Aorta (tissue), 5 donors: Measurements from ENCODE around the gene LAMTOR4. TPM values are rescaled to one million over a fixed set of nuclear protein-coding genes. Genes with fewer than 3 reads are reported as not detected.

Source experiments
- ATAC-seq: fragments of 200-7000 bp; cut with Tn5 transposase; one replicate; pipeline ENCODE4 v1.9.1; 2022; ENCODE audit warnings: moderate library complexity; ENCODE audit not compliant: low FRiP score
- DNase-seq, 2 donors: peaks; one replicate each; pipeline ENCODE4 v3.0.0-alpha.2; 2020
- H3K27ac ChIP-seq, 2 donors: one replicate each; pipeline ENCODE4 v1.5.1; 2013; ENCODE audit warnings: low read length in 2 of 2, mild to moderate bottlenecking in 2 of 2, moderate library complexity in 2 of 2, control low read depth in 1 of 2, inconsistent platforms in 1 of 2, low read depth in 1 of 2
- H3K27me3 ChIP-seq, 2 donors: one replicate each; pipeline ENCODE4 v1.6.1; 2013; ENCODE audit warnings: control low read depth in 1 of 2, low read length in 1 of 2, mild to moderate bottlenecking in 1 of 2, moderate library complexity in 1 of 2; ENCODE audit not compliant: insufficient read depth in 2 of 2, control insufficient read depth in 1 of 2
- H3K36me3 ChIP-seq, 2 donors: one replicate each; pipeline ENCODE4 v1.6.1; 2013; ENCODE audit warnings: control low read depth in 1 of 2, low read length in 1 of 2, mild to moderate bottlenecking in 1 of 2; ENCODE audit not compliant: insufficient read depth in 2 of 2, control insufficient read depth in 1 of 2
- H3K4me1 ChIP-seq, 2 donors: one replicate each; pipeline ENCODE4 v1.6.1; 2013; ENCODE audit warnings: low read length in 2 of 2, control low read depth in 1 of 2, mild to moderate bottlenecking in 1 of 2, moderate library complexity in 1 of 2; ENCODE audit not compliant: insufficient read depth in 2 of 2, control insufficient read depth in 1 of 2
- H3K4me3 ChIP-seq, 2 donors: one replicate each; pipeline ENCODE4 v1.5.1; 2013; ENCODE audit warnings: low read length in 2 of 2, control low read depth in 1 of 2, mild to moderate bottlenecking in 1 of 2
- H3K9me3 ChIP-seq: one replicate; pipeline ENCODE4 v1.6.1; 2013; ENCODE audit warnings: mild to moderate bottlenecking, low read length; ENCODE audit not compliant: control insufficient read depth
- WGBS, 2 donors: extraction: QIAGEN DNeasy Blood & Tissue Kit; methylation state at CpG; one replicate each; pipeline ENCODE4 v1.1.7; 2013; 5-methylcytosine and 5-hydroxymethylcytosine counted together
- intact Hi-C, 2 donors: fragments of 100-400 bp; cut with DNase I; formaldehyde crosslinking; loops; one replicate each; pipeline versions ENCODE4 v1.14.2 to v1.15.0; 2022
- polyA plus RNA-seq, 2 donors: library from polyadenylated mRNA; stranded (reverse); fragments of 200-250 nt; gene quantifications; one replicate each; pipeline ENCODE4 v1.2.3, GENCODE V29; 2013
- total RNA-seq, 2 donors: library from RNA; stranded (reverse); fragmentation: NEBNext Ultra II Directional; extraction: Animal tissue kit (Norgen Biotek cat#: 25700); gene quantifications; one replicate each; pipeline ENCODE4 v1.2.1, GENCODE V29; 2021
- donor health status: healthy with polysubstance abuse.
- donor health status: Bipolar disorder and iron deficiency.
- donor health status: DM: no; HTN: no; CAD: no.
- donor health status: DM: no; HTN: no; CAD: no.
- donor health status: DM: yes; HTN: yes; CAD: no.

Gene LAMTOR4
- total and polyA plus RNA-seq, 4 donors = 80.2 to 310 (median 185) TPM

DNA sequence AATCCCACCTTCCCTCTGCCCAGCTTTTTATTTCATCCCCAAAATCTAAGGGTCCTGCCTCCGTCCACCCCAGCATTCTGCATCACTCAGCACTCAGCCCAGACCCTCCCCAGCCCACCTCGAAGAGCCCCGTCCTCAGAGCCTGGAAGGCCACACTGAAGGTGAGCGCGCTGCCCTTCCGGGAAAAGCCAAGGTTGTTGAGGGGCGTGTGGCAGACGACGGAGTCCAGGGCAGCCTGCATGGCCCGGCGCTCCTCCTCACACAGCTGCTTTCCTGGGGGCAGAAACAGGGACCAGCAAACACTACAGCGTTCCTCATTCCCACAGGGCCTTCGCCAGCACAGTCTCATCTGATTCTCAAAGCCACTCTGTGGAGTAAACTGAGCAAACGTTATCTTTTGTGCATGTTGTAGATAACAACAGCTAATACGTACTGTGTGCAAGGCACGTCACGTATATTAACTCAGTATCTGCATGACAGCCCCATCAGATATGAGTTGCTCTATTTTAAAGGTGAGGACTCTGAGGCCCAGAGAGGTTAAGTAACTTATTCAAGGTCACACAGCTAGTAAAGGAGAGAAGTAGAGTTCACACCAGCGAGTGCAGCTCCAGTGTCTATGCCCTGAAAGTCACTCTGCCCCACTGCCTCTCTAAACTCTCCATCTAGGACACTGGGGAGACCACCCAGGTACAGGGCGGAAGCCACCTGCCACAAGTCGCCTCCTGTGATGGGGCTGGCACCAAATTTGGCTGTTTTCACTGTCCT, 7.0 kb downstream of the LAMTOR4 start:
- Histone ChIP-seq H3K27ac (no peak overlapping the region), H3K9me3 (no peaks in the 10 kb centered on the region), H3K36me3 (no peaks in the 10 kb centered on the region), H3K4me3 (no peak overlapping the region), H3K4me1 (no peaks in the 10 kb centered on the region), H3K27me3 (no peaks in the 10 kb centered on the region)
- DNase-seq = no peak
- ATAC-seq = no peak
- WGBS, 2 donors = 81 to 82% methylated on average over 20 of the region's 20 CpGs
- intact Hi-C loops = no loop called here

DNA sequence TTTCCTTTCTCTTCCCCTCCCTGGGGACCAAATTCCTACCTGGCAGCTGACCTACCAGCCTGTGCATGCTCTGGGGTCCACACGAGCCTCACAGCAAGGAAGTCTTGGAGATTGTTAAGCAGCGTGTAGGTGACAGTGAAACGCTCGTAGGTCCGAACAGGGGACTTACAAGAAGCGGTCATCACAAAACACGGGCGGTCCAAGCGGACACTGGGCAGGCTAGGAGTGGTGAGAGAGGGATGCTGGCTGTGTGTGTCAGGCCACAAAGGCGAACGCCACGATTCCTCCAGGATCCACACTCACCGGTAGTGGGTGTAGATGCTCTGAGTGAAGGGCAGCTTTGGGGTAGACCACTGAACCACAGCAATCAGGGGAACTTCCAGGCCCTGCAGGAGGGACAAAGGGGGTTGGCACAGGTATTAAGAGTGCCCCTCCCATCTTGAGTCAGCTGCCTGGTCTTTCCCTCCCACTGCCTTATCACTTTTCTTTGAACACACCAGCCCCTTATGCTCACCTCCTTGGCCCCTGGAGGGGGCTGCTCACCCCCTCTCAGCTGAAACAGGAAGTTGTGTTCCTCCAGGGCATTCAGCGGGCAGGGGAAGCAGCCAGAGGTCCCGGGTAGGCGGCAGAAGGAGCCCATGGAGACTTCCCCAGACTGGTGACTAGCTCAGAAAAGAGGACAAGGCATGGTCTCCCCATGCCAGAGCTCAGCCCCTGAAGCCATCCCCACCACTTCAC, 7.8 kb downstream of the LAMTOR4 start:
- no peaks in the 10 kb centered on the region for H3K27me3 ChIP-seq
- H3K4me1 ChIP-seq = no peaks in the 10 kb centered on the region
- H3K36me3 ChIP-seq = no peaks in the 10 kb centered on the region
- intact Hi-C loops = no loop called here
- no peak for ATAC-seq
- no peaks in the 10 kb centered on the region for H3K9me3 ChIP-seq
- H3K27ac ChIP-seq = no peak overlapping the region
- 77 to 79% methylated on average over 15 to 16 of the region's 16 CpGs for WGBS, 2 donors
- DNase-seq = no peak
- H3K4me3 ChIP-seq = no peak overlapping the region

- Histone ChIP-seq H3K4me1 (no peaks in the 10 kb centered on the region), H3K4me3 (no peak overlapping the region), H3K36me3 (no peaks in the 10 kb centered on the region), H3K9me3 (no peaks in the 10 kb centered on the region), H3K27ac (no peak overlapping the region), H3K27me3 (no peaks in the 10 kb centered on the region)
- intact Hi-C loops = no loop called here
- DNase-seq (no peak), ATAC-seq (no peak)
- WGBS, 2 donors = 67 to 74% methylated on average over 5 of the region's 5 CpGs
Measured at GRCh38 chr7:100157069-100157333, 8.3 kb downstream of the LAMTOR4 start.

DNA sequence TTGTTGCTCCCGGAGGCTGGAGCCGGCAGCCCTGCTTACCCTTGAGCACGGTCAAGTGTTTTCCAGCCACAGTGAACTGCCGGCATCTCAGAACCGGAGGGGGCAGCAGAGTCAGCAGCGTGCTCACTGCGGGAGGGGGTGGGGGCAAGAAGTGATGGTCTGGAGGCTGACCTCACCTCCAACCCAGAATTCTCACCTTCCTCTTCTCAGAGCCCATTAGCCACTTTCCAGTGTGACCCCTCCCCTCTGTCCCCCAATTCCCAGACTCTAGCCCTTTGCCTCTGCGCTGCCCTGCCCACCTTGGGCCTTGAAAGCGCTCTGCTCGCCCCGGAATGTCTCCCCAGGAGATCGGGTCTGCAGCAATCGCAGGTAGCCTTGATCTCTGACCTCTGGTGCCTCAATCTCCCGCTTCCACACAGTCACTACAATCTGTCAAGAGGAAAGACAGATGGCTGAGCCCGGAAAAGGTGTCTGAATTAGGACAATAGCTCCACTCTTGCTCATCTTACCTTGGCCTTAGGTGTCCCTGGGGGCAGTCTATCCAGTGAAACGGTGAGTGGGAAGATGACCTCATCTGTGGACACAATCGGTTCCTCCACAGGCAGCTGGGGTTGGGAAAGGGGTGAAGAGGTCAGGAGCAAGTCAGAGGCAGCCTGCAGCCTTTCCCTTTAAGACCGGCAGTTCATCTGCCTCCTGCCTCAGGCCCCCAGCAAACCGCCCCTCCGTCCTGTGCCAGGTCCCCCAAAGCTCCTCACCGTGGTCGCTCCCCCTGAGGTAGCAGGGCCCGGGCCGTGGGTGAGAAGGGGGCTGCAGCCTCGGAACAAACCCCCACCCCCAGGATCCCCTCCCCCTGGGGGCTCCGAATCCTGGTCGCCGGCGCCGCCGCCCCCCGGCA, 8.9 kb downstream of the LAMTOR4 start:
- Histone ChIP-seq H3K27me3 (no peaks in the 10 kb centered on the region), H3K4me3 (peak overlapping the region; percentile 80 to 84), H3K27ac (peak overlapping the region in 1 of 2 donors; percentile 36), H3K36me3 (no peaks in the 10 kb centered on the region), H3K4me1 (no peaks in the 10 kb centered on the region), H3K9me3 (no peaks in the 10 kb centered on the region)
- no peak for DNase-seq
- WGBS, 2 donors = 18 to 19% methylated on average over 30 to 32 of the region's 32 CpGs
- no peak for ATAC-seq
- intact Hi-C loops = no loop called here

GRCh38 chr7:100158229-100159098, 9.7 kb downstream of the LAMTOR4 start, which contains the start of gene TRAPPC14:
TSS of gene TRAPPC14 (minus strand) at chr7:100158723. CDS start at chr7:100158499, 224 bp downstream.
- DNase-seq (peak; percentile 96 to 99), ATAC-seq (peak; percentile 93)
- no peaks in the 10 kb centered on the region for H3K4me1 ChIP-seq
- peak within 1 kb of the TSS; percentile 80 to 84 for H3K4me3 ChIP-seq
- no peaks in the 10 kb centered on the region for H3K27me3 ChIP-seq
- WGBS, 2 donors = 1 to 2% methylated on average over 65 to 87 of the region's 87 CpGs
- H3K9me3 ChIP-seq = no peaks in the 10 kb centered on the region
- intact Hi-C loops = no loop called here
- H3K36me3 ChIP-seq = no peaks in the 10 kb centered on the region
- peak within 1 kb of the TSS in 1 of 2 donors; percentile 60 for H3K27ac ChIP-seq

DNA sequence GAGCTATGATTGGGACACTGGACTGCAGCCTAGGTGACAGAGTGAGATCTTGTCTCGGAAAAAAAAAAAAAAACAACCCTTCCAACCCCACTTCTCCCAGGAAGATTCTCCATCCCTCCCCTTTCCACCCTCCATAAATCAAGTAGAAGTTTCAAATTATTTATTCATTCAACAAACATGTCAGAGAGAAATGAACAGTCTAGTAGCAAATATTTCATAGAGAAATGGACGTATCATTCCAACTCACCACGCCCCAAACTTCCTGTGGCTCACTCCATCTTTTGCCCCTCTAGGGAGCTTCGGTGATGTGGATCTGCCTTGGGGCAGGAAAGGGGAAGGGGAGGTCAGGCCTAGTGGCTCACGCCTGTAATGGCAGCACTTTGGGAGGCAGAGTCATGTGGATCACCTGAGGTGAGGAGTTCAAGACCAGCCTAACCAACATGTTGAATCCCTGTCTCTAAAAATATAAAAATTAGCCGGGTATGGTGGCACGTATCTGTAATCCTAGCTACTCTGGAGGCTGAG, 10.4 kb downstream of the LAMTOR4 start:
- no peaks in the 10 kb centered on the region for H3K4me1 ChIP-seq
- intact Hi-C loops = no loop called here
- no peaks in the 10 kb centered on the region for H3K27me3 ChIP-seq
- no peaks in the 10 kb centered on the region for H3K36me3 ChIP-seq
- no peak overlapping the region for H3K27ac ChIP-seq
- ATAC-seq = no peak
- 69 to 71% methylated on average over 7 of the region's 7 CpGs for WGBS, 2 donors
- DNase-seq = peak in 1 of 2 donors; percentile 20
- peak overlapping the region in 1 of 2 donors; percentile 84 for H3K4me3 ChIP-seq
- no peaks in the 10 kb centered on the region for H3K9me3 ChIP-seq

- H3K4me1 ChIP-seq = no peaks in the 10 kb centered on the region
- no peaks in the 10 kb centered on the region for H3K36me3 ChIP-seq
- H3K4me3 ChIP-seq = no peak overlapping the region
- no peak overlapping the region for H3K27ac ChIP-seq
- no peaks in the 10 kb centered on the region for H3K9me3 ChIP-seq
- no peak for ATAC-seq
- H3K27me3 ChIP-seq = no peaks in the 10 kb centered on the region
- WGBS, 2 donors = 90 to 94% methylated on average over 18 of the region's 18 CpGs
- peak in 1 of 2 donors; percentile 44 for DNase-seq
- intact Hi-C loops = no loop called here
Measured at GRCh38 chr7:100160067-100160466, 11.3 kb downstream of the LAMTOR4 start.
